Endothelial cell of umbilical vein (primary cell): ENCODE results near the gene LCMT1.

Experiments
- CTCF ChIP-seq, 2 donors: IDR thresholded peaks; 1 replicate in 1 of 2; 2 replicates in 1 of 2; pipeline ENCODE4 v1.5.1; 2011; ENCODE audit warnings: low read length in 2 of 2, mild to moderate bottlenecking in 2 of 2, moderate library complexity in 2 of 2, control low read depth in 1 of 2, inconsistent platforms in 1 of 2, low read depth in 1 of 2; ENCODE audit not compliant: insufficient read depth in 1 of 2; ENCODE audit errors: extremely low read depth in 1 of 2
- EZH2 ChIP-seq: IDR thresholded peaks from 2 replicates; pipeline ENCODE4 v1.6.1; 2012; ENCODE audit warnings: borderline replicate concordance, low read depth, mild to moderate bottlenecking, moderate library complexity, low read length, inconsistent platforms; ENCODE audit not compliant: severe bottlenecking
- FOS ChIP-seq: IDR thresholded peaks from 2 replicates; pipeline ENCODE4 v1.6.1; 2011; ENCODE audit warnings: mild to moderate bottlenecking, low read length, moderate library complexity, borderline replicate concordance; ENCODE audit not compliant: insufficient read depth
- JUN ChIP-seq: IDR thresholded peaks from 2 replicates; pipeline ENCODE4 v1.6.1; 2011; ENCODE audit warnings: borderline replicate concordance, low read depth; ENCODE audit not compliant: insufficient read length, insufficient read depth
- MAX ChIP-seq: IDR thresholded peaks from 2 replicates; pipeline ENCODE4 v1.6.1; 2011; ENCODE audit not compliant: insufficient read depth, insufficient read length
- MYC ChIP-seq: IDR thresholded peaks from one replicate; pipeline ENCODE4 v1.6.1; 2011; ENCODE audit warnings: mild to moderate bottlenecking, low read depth, low read length
- POLR2A ChIP-seq: IDR thresholded peaks from 2 replicates; pipeline ENCODE4 v1.6.1; 2012; ENCODE audit warnings: low read depth, mild to moderate bottlenecking, control low read depth, low read length
- POLR2AphosphoS5 ChIP-seq: IDR thresholded peaks from 2 replicates; pipeline ENCODE4 v1.6.1; 2012; ENCODE audit warnings: low read depth, mild to moderate bottlenecking, control low read depth, low read length, moderate library complexity; ENCODE audit not compliant: insufficient read depth

- TF ChIP-seq CTCF (IDR thresholded peaks at IDR 0.05; ENCODE audit: extremely low read depth in 1 of 2, insufficient read depth in 1 of 2, low read depth in 1 of 2, low read length in 2 of 2): no peak
- no peak for TF ChIP-seq POLR2AphosphoS5
- no peak for TF ChIP-seq POLR2A
- no peak for TF ChIP-seq MYC
- no peak for TF ChIP-seq JUN
- TF ChIP-seq EZH2: no peak
- TF ChIP-seq MAX: no peak
- no peak for TF ChIP-seq FOS
Measured at GRCh38 chr16:25217921-25218320, 106.4 kb downstream of the LCMT1 start.
